GM12878 (cell line): ENCODE results near the gene TBC1D1. TPM values are rescaled to one million over a fixed set of nuclear protein-coding genes. Genes with fewer than 3 reads are reported as not detected.
A peak's percentile ranks its signal among the peaks of the same experiment; 100 is the strongest.

Experiments
- ATAC-seq: fragments of 200-7000 bp; cut with Tn5 transposase; 3 replicates; pipeline ENCODE4 v1.9.1; 2020; ENCODE audit warnings: mild to moderate bottlenecking, moderate library complexity
- BruUV-seq: library from RNA; stranded (reverse); fragments of 400-500 nt; replicated peaks from 2 replicates; lab custom pipeline; 2021; lab: Mats Ljungman, UMichigan
- CTCF ChIA-PET: fragments of 300-600 bp; sonication (Branson Sonifier 250); formaldehyde crosslinking; extraction: SDS; loops from one replicate; lab custom pipeline; 2021; ENCODE audit warnings: inconsistent platforms; lab: Yijun Ruan, JAX
- POLR2A ChIA-PET: fragments of 350-600 bp; formaldehyde crosslinking; extraction: SDS; loops from one replicate; lab custom pipeline; 2021; ENCODE audit warnings: inconsistent platforms; lab: Charles Lee
- RAD21 ChIA-PET: fragments of 300-600 bp; sonication (Branson Sonifier 250); formaldehyde crosslinking; loops from one replicate; lab custom pipeline; 2023; ENCODE audit warnings: antibody characterized with exemption; ENCODE audit not compliant: unreplicated experiment; lab: Charles Lee
- SMC1A ChIA-PET: fragments of 300-600 bp; sonication (Branson Sonifier 250); formaldehyde crosslinking; loops from one replicate; lab custom pipeline; 2023; ENCODE audit not compliant: unreplicated experiment, uncharacterized antibody; lab: Charles Lee
- DNase-seq: peaks from one replicate; pipeline ENCODE4 v3.0.0-alpha.2; 2011; ENCODE audit warnings: low read depth, low spot score
- FAIRE-seq: peaks from 3 replicates; lab custom pipeline; 2011; peaks lifted over from hg19 to GRCh38; lab: Jason Lieb, UNC
- H2AFZ ChIP-seq: 2 replicates; pipeline ENCODE4 v1.6.0; 2011; ENCODE audit warnings: low read depth, low read length, control low read depth; ENCODE audit not compliant: control insufficient read depth
- H3K27ac ChIP-seq: 2 replicates; pipeline ENCODE4 v1.5.1; 2011; ENCODE audit warnings: control low read depth; ENCODE audit not compliant: control insufficient read depth, insufficient read depth
- H3K27me3 ChIP-seq, 2 experiments: replicated peaks in 1 of 2; 2 replicates each; pipeline versions ENCODE4 v1.6.0 to v1.6.1; 2011; ENCODE audit warnings: low read length in 1 of 2; ENCODE audit not compliant: control insufficient read depth in 2 of 2, insufficient read depth in 2 of 2
- H3K36me3 ChIP-seq, 2 experiments: 2 replicates each; pipeline ENCODE4 v1.5.1; 2011; ENCODE audit warnings: low read length in 1 of 2; ENCODE audit not compliant: control insufficient read depth in 2 of 2, insufficient read depth in 2 of 2
- H3K4me1 ChIP-seq: 2 replicates; pipeline ENCODE4 v1.6.1; 2011; ENCODE audit warnings: mild to moderate bottlenecking, low read length, moderate library complexity, mixed read lengths; ENCODE audit not compliant: control insufficient read depth, insufficient read depth
- H3K4me2 ChIP-seq: 2 replicates; pipeline ENCODE4 v1.6.0; 2011; ENCODE audit warnings: control low read depth; ENCODE audit not compliant: control insufficient read depth, insufficient read depth
- H3K4me3 ChIP-seq: fragments of 200-600 bp; sonication (generic); 2 replicates; pipeline ENCODE4 v1.5.1; 2016
- H3K79me2 ChIP-seq: 2 replicates; pipeline ENCODE4 v1.6.0; 2011; ENCODE audit warnings: low read length; ENCODE audit not compliant: control insufficient read depth, insufficient read depth
- H3K9ac ChIP-seq: 2 replicates; pipeline ENCODE4 v1.8.0; 2011; ENCODE audit warnings: low read length, control low read depth, mixed read lengths; ENCODE audit not compliant: control insufficient read depth, insufficient read depth
- H3K9me3 ChIP-seq: replicated peaks from 3 replicates; pipeline ENCODE4 v1.5.1; 2011; ENCODE audit warnings: mild to moderate bottlenecking, low read length; ENCODE audit not compliant: control insufficient read depth, insufficient read depth
- H4K20me1 ChIP-seq: 2 replicates; pipeline ENCODE4 v1.6.0; 2011; ENCODE audit not compliant: control insufficient read depth, insufficient read depth
- CUX1 ChIP-seq: IDR thresholded peaks from 2 replicates; pipeline ENCODE4 v1.6.1; 2012; ENCODE audit warnings: improper control_type of control experiment, low read depth, low read length; ENCODE audit not compliant: insufficient replicate concordance
- KAT2A ChIP-seq: conservative IDR thresholded peaks from 2 replicates; pipeline ENCODE4 v1.6.1; 2011; ENCODE audit warnings: low read depth, low read length; ENCODE audit not compliant: control insufficient read depth
- LARP7 ChIP-seq: fragments of 450-650 bp; IDR thresholded peaks from 2 replicates; pipeline ENCODE4 v1.6.1; 2017; ENCODE audit warnings: mild to moderate bottlenecking
- MYB ChIP-seq: fragments of 150-350 bp; IDR thresholded peaks from 2 replicates; pipeline ENCODE4 v1.6.1; 2014; ENCODE audit warnings: mild to moderate bottlenecking, low read depth, low read length, borderline replicate concordance
- REST ChIP-seq: IDR thresholded peaks from 2 replicates; pipeline ENCODE4 v1.6.1; 2012; ENCODE audit warnings: mild to moderate bottlenecking, low read depth, low read length
- SPI1 ChIP-seq: IDR thresholded peaks from 2 replicates; pipeline ENCODE4 v1.6.1; 2011; ENCODE audit warnings: low read depth, mild to moderate bottlenecking, low read length, moderate library complexity, borderline replicate concordance; ENCODE audit not compliant: insufficient read depth
- TAF1 ChIP-seq: IDR thresholded peaks from 2 replicates; pipeline ENCODE4 v1.6.1; 2011; ENCODE audit warnings: mild to moderate bottlenecking, low read depth, low read length, borderline replicate concordance
- TARDBP ChIP-seq: IDR thresholded peaks from 2 replicates; pipeline ENCODE4 v1.6.1; 2016; ENCODE audit warnings: borderline replicate concordance
- USF2 ChIP-seq: IDR thresholded peaks from 2 replicates; pipeline ENCODE4 v1.6.1; 2011; ENCODE audit warnings: low read depth, low read length, improper control_type of control experiment, borderline replicate concordance
- YBX1 ChIP-seq: fragments of 450-650 bp; IDR thresholded peaks from 2 replicates; pipeline ENCODE4 v1.6.1; 2016; ENCODE audit warnings: antibody characterized with exemption
- ZNF207 ChIP-seq: fragments of 450-650 bp; IDR thresholded peaks from 2 replicates; pipeline ENCODE4 v1.6.1; 2014; ENCODE audit warnings: antibody characterized with exemption, mild to moderate bottlenecking, borderline replicate concordance
- ZNF217 ChIP-seq: fragments of 450-650 bp; IDR thresholded peaks from 2 replicates; pipeline ENCODE4 v1.6.1; 2017; ENCODE audit warnings: antibody characterized with exemption, mild to moderate bottlenecking
- WGBS: methylation state at CpG from one replicate; pipeline ENCODE4 v1.1.6; 2016; ENCODE audit warnings: low lambda C conversion rate; ENCODE audit not compliant: insufficient replicate concordance, insufficient coverage; ENCODE audit errors: missing lambda C conversion rate; 5-methylcytosine and 5-hydroxymethylcytosine counted together
- in situ Hi-C: fragments of 300-500 bp; cut with MboI; formaldehyde crosslinking; loops from 9 replicates; pipeline ENCODE4 v1.14.3; 2018; ENCODE audit warnings: mixed read lengths
- intact Hi-C: fragments of 100-400 bp; cut with micrococcal nuclease; formaldehyde crosslinking; loops from one replicate; pipeline ENCODE4 v1.14.2; 2022; ENCODE audit not compliant: unreplicated experiment
- polyA plus RNA-seq, 11 experiments: library from polyadenylated mRNA; depleted of rRNA in 4 of 11; unstranded in 6 of 11; stranded (reverse) in 5 of 11; fragments of >200 nt; fragmentation: Nextera tagmentation in 4 of 11; fragmentation: Illumina TruSeq in 1 of 11; extraction: Ambion mirVana in 4 of 11; extraction: Trizol in 1 of 11; gene quantifications; 1 replicate in 1 of 11; 2 replicates in 10 of 11; pipeline versions ENCODE4 v1.2.1 to v1.2.3, GENCODE V29; 2011 to 2016; ENCODE audit warnings: inconsistent platforms in 2 of 11, missing spikeins in 2 of 11, low read depth in 1 of 11
- total RNA-seq, 4 experiments: library from RNA; depleted of rRNA in 3 of 4; stranded (reverse); fragments of >200 nt in 3 of 4; fragmentation: Illumina TruSeq in 1 of 4; extraction: Trizol in 1 of 4; gene quantifications; 2 replicates each; pipeline versions ENCODE4 v1.2.1 to v1.2.3, GENCODE V29; 2013 to 2021

Gene TBC1D1
- total and polyA plus RNA-seq, 10 of the 15 experiments (the other 5 are each of a cell fraction or from before 2014, with no cell fraction given) = 5.3 to 102 (median 57.8) TPM

- intact Hi-C loops = loop anchor here (1.0 to 5.0 kb wide), 4 partner anchors 81 to 170 kb away; partner anchors contain the start of genes PGM2 and TBC1D1
- DNase-seq = peak; percentile 44
- H3K9ac ChIP-seq = peak overlapping the region; percentile 64
- ChIA-PET RAD21 (interaction anchor here (0.6 to 3.4 kb wide), 13 partner anchors 8 to 375 kb away, joined by 3 to 29 read pairs (median 4); partner anchors contain the start of genes PGM2 and TBC1D1), CTCF (interaction anchor here (0.6 to 5.6 kb wide), 18 partner anchors 10 to 375 kb away, joined by 3 to 69 read pairs (median 6); partner anchors contain the start of gene PGM2), SMC1A (interaction anchor here (1.0 to 2.9 kb wide), 14 partner anchors 11 to 180 kb away, joined by 3 to 11 read pairs (median 6); no protein-coding TSS in a partner anchor), POLR2A (interaction anchor here (0.6 to 1.8 kb wide), 5 partner anchors 55 to 912 kb away, joined by 3 to 6 read pairs (median 3); partner anchors contain the start of gene PGM2)
- H3K4me2 ChIP-seq = peak overlapping the region; percentile 91
- WGBS = 1% methylated on average over 68 of the region's 74 CpGs
- H3K36me3 ChIP-seq = no peaks in the 10 kb centered on the region
- H3K27me3 ChIP-seq = no peaks in the 10 kb centered on the region
- no TSS peak for BruUV-seq
- peak overlapping the region; percentile 45 for H3K27ac ChIP-seq
- peaks cover 21% of the 10 kb centered on the region for H3K4me1 ChIP-seq
- in situ Hi-C loops = no loop called here
- peak; percentile 61 for FAIRE-seq
- peak; percentile 86 for ATAC-seq
- H3K79me2 ChIP-seq = peaks cover 19% of the 10 kb centered on the region
- peak overlapping the region; percentile 68 for H2AFZ ChIP-seq
- peak overlapping the region; percentile 83 for H3K4me3 ChIP-seq
- no peaks in the 10 kb centered on the region for H3K9me3 ChIP-seq
- 0 out of 2 replicates have a peak, but pooled peaks cover 4% of the 10 kb centered on the region for H4K20me1 ChIP-seq
- TF ChIP-seq MYB (no peak), KAT2A (no peak), SPI1 (no peak), ZNF217 (peak; percentile 87), REST (no peak), LARP7 (peak; percentile 85; the same call in 1 of the 2 replicates), YBX1 (no peak), ZNF207 (peak; percentile 65; the same call in 1 of the 2 replicates), CUX1 (no peak), USF2 (no peak), TAF1 (0 out of 2 replicates have a peak, but pooled peaks have one; percentile 8), TARDBP (no peak)
Measured at GRCh38 chr4:37977471-37978247, 86.8 kb downstream of the TBC1D1 start.
